ENCODE data around the gene TNS3. TPM values are rescaled to one million over a fixed set of nuclear protein-coding genes. Genes with fewer than 3 reads are reported as not detected.

TNS3 gene
- total RNA-seq, 1 experiment from 2014 or later: 533 TPM

GRCh38 chr7:47367369-47367768 lies 214.5 kb downstream of the TNS3 start:
- CTCF ChIA-PET: no interaction called here

DNA sequence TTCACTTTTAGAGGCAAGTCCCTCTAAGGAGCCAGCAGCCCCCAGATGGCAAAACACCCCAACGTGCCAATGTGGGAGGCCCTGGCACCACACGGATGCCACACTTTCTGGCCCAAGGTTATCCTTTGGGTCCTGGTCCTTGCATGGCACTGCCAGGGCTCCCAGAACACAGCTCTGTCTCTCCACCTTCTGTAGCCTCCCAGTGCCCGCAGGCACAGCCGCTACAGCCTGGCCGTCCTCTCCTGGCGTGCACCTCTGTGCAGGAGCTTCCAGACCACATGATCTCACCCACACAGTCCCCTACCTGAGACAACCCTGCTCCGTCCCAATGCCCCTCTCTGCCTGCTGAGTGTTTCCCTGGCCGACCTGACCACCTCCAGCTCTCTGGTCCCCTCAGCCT lies 215.0 kb downstream of the TNS3 start:
- intact Hi-C loops (cut with micrococcal nuclease; ENCODE audit: unreplicated experiment): no loop called here
- Histone ChIP-seq H3K27me3 (ENCODE audit: control insufficient read depth, insufficient read depth, low read length) (no peaks in the 10 kb centered on the region), H3K4me3 (ENCODE audit: low read depth in 2 of 2, low read length in 2 of 2) (no peak overlapping the region), H3K9me3 (ENCODE audit: control insufficient read depth, insufficient read depth, low read depth, low read length) (no peaks in the 10 kb centered on the region), H3K27ac (ENCODE audit: low read length) (no peak overlapping the region), H3K4me1 (ENCODE audit: control insufficient read depth, insufficient read depth, low read length) (peaks cover 25% of the 10 kb centered on the region), H3K36me3 (ENCODE audit: control insufficient read depth, insufficient read depth, low read length) (peaks cover 47% of the 10 kb centered on the region)
- ChIA-PET POLR2A (no interaction called here), CTCF (no interaction called here)
- no TSS peak for BruUV-seq (replicated peaks)
- no peak for ATAC-seq
- in situ Hi-C loops (cut with HindIII; ENCODE audit: low pct_unique_long_range_greater_than_20kb, low sequenced_read_pairs): no loop called here
- no peak for TF ChIP-seq POLR2AphosphoS5 (IDR thresholded peaks at IDR 0.05; ENCODE audit: low read depth, low read length)
- TF ChIP-seq REST (IDR thresholded peaks at IDR 0.05; ENCODE audit: insufficient read depth in 1 of 2, low read depth in 2 of 2, low read length in 1 of 2): no peak
- no peak for TF ChIP-seq SIN3A (IDR thresholded peaks at IDR 0.05; ENCODE audit: borderline replicate concordance, insufficient read depth, low read depth, low read length)
- TF ChIP-seq, protein P1, sequence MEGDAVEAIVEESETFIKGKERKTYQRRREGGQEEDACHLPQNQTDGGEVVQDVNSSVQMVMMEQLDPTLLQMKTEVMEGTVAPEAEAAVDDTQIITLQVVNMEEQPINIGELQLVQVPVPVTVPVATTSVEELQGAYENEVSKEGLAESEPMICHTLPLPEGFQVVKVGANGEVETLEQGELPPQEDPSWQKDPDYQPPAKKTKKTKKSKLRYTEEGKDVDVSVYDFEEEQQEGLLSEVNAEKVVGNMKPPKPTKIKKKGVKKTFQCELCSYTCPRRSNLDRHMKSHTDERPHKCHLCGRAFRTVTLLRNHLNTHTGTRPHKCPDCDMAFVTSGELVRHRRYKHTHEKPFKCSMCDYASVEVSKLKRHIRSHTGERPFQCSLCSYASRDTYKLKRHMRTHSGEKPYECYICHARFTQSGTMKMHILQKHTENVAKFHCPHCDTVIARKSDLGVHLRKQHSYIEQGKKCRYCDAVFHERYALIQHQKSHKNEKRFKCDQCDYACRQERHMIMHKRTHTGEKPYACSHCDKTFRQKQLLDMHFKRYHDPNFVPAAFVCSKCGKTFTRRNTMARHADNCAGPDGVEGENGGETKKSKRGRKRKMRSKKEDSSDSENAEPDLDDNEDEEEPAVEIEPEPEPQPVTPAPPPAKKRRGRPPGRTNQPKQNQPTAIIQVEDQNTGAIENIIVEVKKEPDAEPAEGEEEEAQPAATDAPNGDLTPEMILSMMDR (IDR thresholded peaks at IDR 0.05): no peak
- no peak for TF ChIP-seq TCF7L2 (IDR thresholded peaks at IDR 0.05; ENCODE audit: low read depth, low read length)
- DNase-seq (ENCODE audit: low read depth, low spot score): no peak

More at GRCh38 chr7:47367369-47367768, 214.5 kb downstream of the TNS3 start:
- Histone ChIP-seq H3K27ac (ENCODE audit: low read length) (no peak overlapping the region), H3K4me3 (ENCODE audit: low read depth in 2 of 2, low read length in 2 of 2) (no peak overlapping the region), H3K27me3 (ENCODE audit: control insufficient read depth, insufficient read depth, low read length) (no peaks in the 10 kb centered on the region), H3K4me1 (ENCODE audit: control insufficient read depth, insufficient read depth, low read length) (peaks cover 25% of the 10 kb centered on the region), H3K36me3 (ENCODE audit: control insufficient read depth, insufficient read depth, low read length) (peaks cover 49% of the 10 kb centered on the region), H3K9me3 (ENCODE audit: control insufficient read depth, insufficient read depth, low read depth, low read length) (no peaks in the 10 kb centered on the region)
- ATAC-seq (no peak), DNase-seq (ENCODE audit: low read depth, low spot score) (no peak)
- TF ChIP-seq TCF7L2 (IDR thresholded peaks at IDR 0.05; ENCODE audit: low read depth, low read length) (no peak), SIN3A (IDR thresholded peaks at IDR 0.05; ENCODE audit: borderline replicate concordance, insufficient read depth, low read depth, low read length) (no peak), REST (IDR thresholded peaks at IDR 0.05; ENCODE audit: insufficient read depth in 1 of 2, low read depth in 2 of 2, low read length in 1 of 2) (no peak), POLR2AphosphoS5 (IDR thresholded peaks at IDR 0.05; ENCODE audit: low read depth, low read length) (no peak)
- TF ChIP-seq, protein P1 (IDR thresholded peaks at IDR 0.05): no peak
- intact Hi-C loops (cut with micrococcal nuclease; ENCODE audit: unreplicated experiment) (no loop called here), in situ Hi-C loops (cut with HindIII; ENCODE audit: low pct_unique_long_range_greater_than_20kb, low sequenced_read_pairs) (no loop called here)
- BruUV-seq (replicated peaks): no TSS peak
- POLR2A ChIA-PET: no interaction called here
